ENCODE measurements around the gene C6orf89.

GRCh38 chr6:36862164-36862847, 23.4 kb upstream of the C6orf89 start:
- TF ChIP-seq, protein P1, sequence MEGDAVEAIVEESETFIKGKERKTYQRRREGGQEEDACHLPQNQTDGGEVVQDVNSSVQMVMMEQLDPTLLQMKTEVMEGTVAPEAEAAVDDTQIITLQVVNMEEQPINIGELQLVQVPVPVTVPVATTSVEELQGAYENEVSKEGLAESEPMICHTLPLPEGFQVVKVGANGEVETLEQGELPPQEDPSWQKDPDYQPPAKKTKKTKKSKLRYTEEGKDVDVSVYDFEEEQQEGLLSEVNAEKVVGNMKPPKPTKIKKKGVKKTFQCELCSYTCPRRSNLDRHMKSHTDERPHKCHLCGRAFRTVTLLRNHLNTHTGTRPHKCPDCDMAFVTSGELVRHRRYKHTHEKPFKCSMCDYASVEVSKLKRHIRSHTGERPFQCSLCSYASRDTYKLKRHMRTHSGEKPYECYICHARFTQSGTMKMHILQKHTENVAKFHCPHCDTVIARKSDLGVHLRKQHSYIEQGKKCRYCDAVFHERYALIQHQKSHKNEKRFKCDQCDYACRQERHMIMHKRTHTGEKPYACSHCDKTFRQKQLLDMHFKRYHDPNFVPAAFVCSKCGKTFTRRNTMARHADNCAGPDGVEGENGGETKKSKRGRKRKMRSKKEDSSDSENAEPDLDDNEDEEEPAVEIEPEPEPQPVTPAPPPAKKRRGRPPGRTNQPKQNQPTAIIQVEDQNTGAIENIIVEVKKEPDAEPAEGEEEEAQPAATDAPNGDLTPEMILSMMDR (conservative IDR thresholded peaks at IDR 0.05; ENCODE audit: low read length), result no peak
- no peak for TF ChIP-seq EZH2phosphoT487 (IDR thresholded peaks at IDR 0.05; ENCODE audit: borderline replicate concordance)

Data from Loucy (cell line).